Activated naive CD8-positive, alpha-beta T cell treated with anti-CD3 and anti-CD28 coated beads for 36 hours (primary cell): ENCODE data around the gene WDR37. TPM values are rescaled to one million over a fixed set of nuclear protein-coding genes. Genes with fewer than 3 reads are reported as not detected.
A peak's percentile ranks its signal among the peaks of the same experiment; 100 is the strongest.
"Not testable (repeated sequence)": the region's sequence is repeated elsewhere in the genome, so short reads cannot be mapped to it uniquely, and the experiment has no call there.

Source experiments
- DNase-seq: peaks from one replicate; pipeline ENCODE4 v3.0.0; 2021
- H3K27ac Mint-ChIP-seq: one replicate; pipeline ENCODE4 v1.8.0; 2022; ENCODE audit warnings: mild to moderate bottlenecking, moderate library complexity, mixed read lengths
- H3K27me3 Mint-ChIP-seq: one replicate; pipeline ENCODE4 v1.8.0; 2022; ENCODE audit warnings: mild to moderate bottlenecking, mixed read lengths
- H3K36me3 Mint-ChIP-seq: one replicate; pipeline ENCODE4 v1.8.0; 2021; ENCODE audit warnings: mild to moderate bottlenecking, mixed read lengths
- H3K4me1 Mint-ChIP-seq: one replicate; pipeline ENCODE4 v1.8.0; 2021; ENCODE audit warnings: mixed read lengths
- H3K4me3 Mint-ChIP-seq: one replicate; pipeline ENCODE4 v1.8.0; 2022; ENCODE audit warnings: mild to moderate bottlenecking, moderate library complexity, mixed read lengths
- H3K9me3 Mint-ChIP-seq: one replicate; pipeline ENCODE4 v1.8.0; 2022; ENCODE audit warnings: mixed read lengths
- total RNA-seq, 2 experiments: library from RNA; stranded (reverse); gene quantifications; one replicate each; pipeline ENCODE4 v1.2.3, GENCODE V29; 2021

The WDR37 gene, protein sequence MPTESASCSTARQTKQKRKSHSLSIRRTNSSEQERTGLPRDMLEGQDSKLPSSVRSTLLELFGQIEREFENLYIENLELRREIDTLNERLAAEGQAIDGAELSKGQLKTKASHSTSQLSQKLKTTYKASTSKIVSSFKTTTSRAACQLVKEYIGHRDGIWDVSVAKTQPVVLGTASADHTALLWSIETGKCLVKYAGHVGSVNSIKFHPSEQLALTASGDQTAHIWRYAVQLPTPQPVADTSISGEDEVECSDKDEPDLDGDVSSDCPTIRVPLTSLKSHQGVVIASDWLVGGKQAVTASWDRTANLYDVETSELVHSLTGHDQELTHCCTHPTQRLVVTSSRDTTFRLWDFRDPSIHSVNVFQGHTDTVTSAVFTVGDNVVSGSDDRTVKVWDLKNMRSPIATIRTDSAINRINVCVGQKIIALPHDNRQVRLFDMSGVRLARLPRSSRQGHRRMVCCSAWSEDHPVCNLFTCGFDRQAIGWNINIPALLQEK
- total RNA-seq, result 10 to 100 TPM; 14.0 to 14.2 TPM

DNA sequence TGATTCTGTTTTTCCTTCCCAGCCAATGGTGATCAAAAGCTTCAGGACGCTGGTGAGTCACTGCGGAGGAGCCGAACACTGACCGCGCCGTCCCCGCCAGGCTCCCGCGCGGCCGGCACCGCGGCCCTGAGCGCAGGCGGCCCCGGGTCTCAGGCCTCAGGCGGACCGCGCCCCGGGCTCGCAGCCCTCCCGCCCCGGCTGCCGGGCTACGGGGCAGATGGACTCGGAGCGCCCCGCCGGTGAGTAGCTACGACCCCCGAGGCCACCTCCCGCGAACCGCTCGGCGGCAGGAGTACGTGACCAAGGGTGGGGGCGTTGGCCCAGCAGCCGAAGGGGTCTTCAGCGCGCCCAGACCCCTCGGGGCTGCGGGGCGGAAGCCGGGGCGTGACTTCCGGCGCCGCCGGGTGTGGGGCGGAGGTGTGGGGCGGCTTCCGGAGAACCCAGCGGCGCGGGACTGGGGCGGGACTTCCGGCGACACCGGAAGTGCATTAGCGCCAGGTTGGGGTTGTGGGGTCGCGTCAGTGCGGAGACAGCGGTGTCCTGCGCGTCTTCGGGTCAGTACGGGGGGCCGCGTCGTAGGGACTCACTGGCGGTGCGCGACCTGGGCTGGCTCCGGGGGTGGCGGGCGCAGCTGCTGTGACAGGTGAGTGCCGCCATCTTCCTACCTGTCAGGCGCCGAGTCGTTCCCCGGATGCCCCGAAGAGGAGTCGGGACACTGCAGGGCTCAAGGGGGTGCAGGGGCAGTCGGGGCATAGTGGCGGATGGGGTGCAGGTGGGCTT, at the start of gene WDR37:
WDR37 (plus strand) TSS at position 60 of the 780 bp plus-strand sequence. CDS start 15,771 bp downstream, outside the sequence.
- no peaks in the 10 kb centered on the region for H3K9me3 Mint-ChIP-seq
- peak within 1 kb of the TSS; percentile 90 for H3K27ac Mint-ChIP-seq
- peaks cover 73% of the 10 kb centered on the region for H3K4me1 Mint-ChIP-seq
- DNase-seq, result peak; percentile 92
- H3K36me3 Mint-ChIP-seq, result peaks cover 42% of the 10 kb centered on the region
- peak within 1 kb of the TSS; percentile 98 for H3K4me3 Mint-ChIP-seq
- H3K27me3 Mint-ChIP-seq, result no peaks in the 10 kb centered on the region

DNA sequence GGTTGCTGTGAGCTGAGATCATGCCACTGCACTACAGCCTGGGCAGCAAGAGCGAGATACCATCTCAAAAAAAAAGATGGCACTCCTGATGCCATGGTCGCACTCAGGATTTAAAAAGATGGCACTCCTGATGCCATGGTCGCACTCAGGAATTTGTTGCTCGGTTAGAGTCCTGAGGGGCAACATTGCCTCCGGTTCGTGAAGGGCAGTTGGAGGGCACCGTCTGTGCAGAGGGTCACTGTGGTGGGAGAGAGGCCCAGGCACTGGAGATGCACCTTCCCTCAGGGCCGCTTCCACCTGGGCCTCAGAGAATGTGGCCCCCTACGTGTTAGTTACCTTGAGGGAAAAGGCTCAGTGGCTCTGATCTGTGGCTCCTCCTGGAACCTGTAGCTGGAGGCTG, 49.6 kb upstream of the WDR37 start:
- H3K4me3 Mint-ChIP-seq, result no peak overlapping the region
- H3K36me3 Mint-ChIP-seq, result peaks cover 51% of the 10 kb centered on the region
- H3K27ac Mint-ChIP-seq, result no peak overlapping the region
- peaks cover 3% of the 10 kb centered on the region for H3K4me1 Mint-ChIP-seq
- H3K9me3 Mint-ChIP-seq, result peaks cover 4% of the 10 kb centered on the region
- H3K27me3 Mint-ChIP-seq, result no peaks in the 10 kb centered on the region
- no peak for DNase-seq

DNA sequence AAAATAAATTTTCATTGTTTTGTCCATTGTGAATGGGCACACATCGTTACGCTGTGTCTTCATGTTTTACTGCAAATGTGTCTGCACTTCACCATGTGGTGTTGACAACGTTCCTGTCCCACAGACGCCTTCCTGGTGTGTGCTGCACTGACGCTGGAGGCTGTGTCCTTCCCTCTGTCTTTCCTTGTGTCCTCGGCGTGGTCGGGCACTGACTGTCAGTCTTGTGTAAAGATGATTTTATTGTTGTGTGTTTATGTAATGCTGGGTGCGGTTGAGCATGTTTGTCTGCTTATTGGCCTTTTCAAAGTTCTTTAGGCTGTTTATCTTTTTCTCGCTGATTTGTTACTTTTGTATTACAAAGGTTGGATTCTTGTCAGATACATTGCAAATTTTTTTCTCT, 48.6 kb upstream of the WDR37 start:
- DNase-seq, result no peak
- Mint-ChIP-seq H3K36me3 (peaks cover 48% of the 10 kb centered on the region), H3K27ac (no peak overlapping the region), H3K9me3 (no peaks in the 10 kb centered on the region), H3K27me3 (no peaks in the 10 kb centered on the region), H3K4me1 (no peaks in the 10 kb centered on the region), H3K4me3 (no peak overlapping the region)

DNA sequence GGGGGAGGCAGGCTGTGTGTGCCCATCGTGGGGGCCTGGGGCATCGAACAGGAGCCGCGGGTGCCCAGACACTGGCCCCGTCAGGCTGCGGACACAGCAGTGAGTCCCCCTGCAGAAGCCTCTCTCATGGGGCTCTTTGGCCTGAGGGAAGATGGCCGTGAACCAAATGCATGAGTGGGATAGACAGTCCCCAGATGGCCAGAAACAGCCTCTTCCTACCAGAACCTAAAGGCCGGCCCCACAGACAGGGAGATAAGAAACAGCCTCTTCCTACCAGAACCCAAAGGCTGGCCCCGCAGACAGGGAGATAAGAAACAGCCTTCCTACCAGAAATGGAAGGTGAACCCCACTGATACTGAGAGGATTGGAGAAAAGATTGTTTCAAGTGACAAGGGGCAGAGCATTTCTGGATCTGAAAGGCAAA, 47.1 kb upstream of the WDR37 start:
- no peaks in the 10 kb centered on the region for H3K9me3 Mint-ChIP-seq
- H3K27me3 Mint-ChIP-seq, result no peaks in the 10 kb centered on the region
- DNase-seq, result no peak
- H3K27ac Mint-ChIP-seq, result no peak overlapping the region
- H3K4me1 Mint-ChIP-seq, result no peaks in the 10 kb centered on the region
- peaks cover 35% of the 10 kb centered on the region for H3K36me3 Mint-ChIP-seq
- H3K4me3 Mint-ChIP-seq, result no peak overlapping the region

DNA sequence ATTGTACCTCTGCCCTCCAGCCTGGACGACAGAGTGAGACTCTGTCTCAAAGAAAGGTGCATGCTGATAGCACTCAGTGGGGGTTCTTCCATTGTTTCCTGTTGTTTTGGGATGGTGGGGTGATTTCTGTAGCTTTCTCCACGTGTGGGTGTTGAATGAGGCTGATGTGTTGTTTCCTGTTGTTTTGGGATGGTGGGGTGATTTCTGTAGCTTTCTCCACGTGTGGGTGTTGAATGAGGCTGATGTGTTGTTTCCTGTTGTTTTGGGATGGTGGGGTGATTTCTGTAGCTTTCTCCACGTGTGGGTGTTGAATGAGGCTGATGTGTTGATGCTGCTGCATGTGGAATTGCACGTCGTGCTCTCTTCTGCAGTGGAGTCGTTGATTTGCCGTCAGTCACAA, 46.2 kb upstream of the WDR37 start:
- peaks cover 36% of the 10 kb centered on the region for H3K36me3 Mint-ChIP-seq
- DNase-seq, H3K4me1 Mint-ChIP-seq, H3K27me3 Mint-ChIP-seq, H3K9me3 Mint-ChIP-seq, H3K4me3 Mint-ChIP-seq, H3K27ac Mint-ChIP-seq: not testable (repeated sequence)

DNA sequence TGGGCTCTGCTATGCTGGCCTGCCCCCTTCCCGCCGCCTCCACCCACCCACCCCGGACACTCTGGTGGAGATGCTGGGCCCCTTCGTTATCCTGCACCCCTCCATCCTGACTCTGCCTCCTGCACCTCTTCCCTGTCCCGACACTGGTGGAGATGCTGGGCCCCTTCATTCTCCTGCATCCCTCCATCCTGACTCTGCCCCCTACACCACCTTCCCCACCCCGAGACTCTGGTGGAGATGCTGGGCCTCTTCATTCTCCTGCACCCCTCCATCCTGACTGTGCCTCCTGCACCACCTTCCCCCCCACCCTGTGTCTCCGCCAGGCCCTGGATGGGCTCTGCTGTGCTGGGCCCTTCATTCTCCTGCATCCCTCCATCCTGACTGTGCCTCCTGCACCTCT, 45.5 kb upstream of the WDR37 start:
- no peak for DNase-seq
- Mint-ChIP-seq H3K4me1 (no peaks in the 10 kb centered on the region), H3K4me3 (no peak overlapping the region), H3K27ac (no peak overlapping the region), H3K9me3 (no peaks in the 10 kb centered on the region), H3K27me3 (no peaks in the 10 kb centered on the region), H3K36me3 (peaks cover 33% of the 10 kb centered on the region)

DNA sequence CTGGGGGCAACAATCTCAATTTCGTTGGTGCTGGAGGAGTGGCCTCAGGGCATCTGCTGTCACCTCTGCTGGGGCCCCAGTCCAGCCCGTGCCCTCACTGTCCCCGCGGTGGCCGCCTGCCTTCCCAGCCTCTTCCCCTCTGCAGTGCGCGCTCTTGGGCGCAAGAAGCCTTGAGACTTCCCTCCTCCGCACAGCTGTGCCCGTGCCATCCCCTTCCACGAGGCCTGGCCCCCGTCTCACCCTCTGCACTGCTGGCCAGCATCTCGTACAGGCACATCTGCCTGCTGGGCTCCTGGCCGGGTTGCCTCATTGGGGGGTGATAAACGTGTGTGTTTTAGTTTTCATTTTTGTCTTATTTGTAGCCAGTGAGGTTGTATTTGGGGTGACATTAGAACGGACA, 44.5 kb upstream of the WDR37 start:
- H3K27me3 Mint-ChIP-seq, result no peaks in the 10 kb centered on the region
- no peaks in the 10 kb centered on the region for H3K9me3 Mint-ChIP-seq
- H3K27ac Mint-ChIP-seq, result peak overlapping the region; percentile 82
- DNase-seq, result no peak
- no peak overlapping the region for H3K4me3 Mint-ChIP-seq
- H3K4me1 Mint-ChIP-seq, result no peaks in the 10 kb centered on the region
- peaks cover 31% of the 10 kb centered on the region for H3K36me3 Mint-ChIP-seq

DNA sequence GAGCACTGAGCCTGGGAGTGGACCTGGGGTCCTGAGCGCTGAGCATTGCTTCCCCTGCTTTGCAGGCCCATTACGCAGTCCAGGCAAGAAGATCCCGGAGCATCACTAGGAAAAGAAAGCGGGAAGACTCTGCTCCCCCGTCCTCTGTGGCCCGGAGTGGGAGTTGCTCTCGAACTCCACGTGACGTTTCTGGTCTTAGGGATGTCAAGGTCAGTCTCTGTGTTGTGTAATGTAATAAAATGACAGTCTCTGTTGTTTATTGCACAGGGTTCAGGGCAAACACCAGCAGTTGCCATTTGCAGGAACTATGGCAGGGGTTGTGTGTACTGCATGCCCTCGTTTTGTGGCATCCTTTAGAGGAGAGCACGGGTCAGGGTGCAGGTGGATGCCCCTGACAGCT, 40.5 kb upstream of the WDR37 start:
- Mint-ChIP-seq H3K36me3 (peaks cover 38% of the 10 kb centered on the region), H3K4me3 (no peak overlapping the region), H3K9me3 (no peaks in the 10 kb centered on the region), H3K4me1 (no peaks in the 10 kb centered on the region), H3K27me3 (no peaks in the 10 kb centered on the region), H3K27ac (no peak overlapping the region)
- no peak for DNase-seq

DNA sequence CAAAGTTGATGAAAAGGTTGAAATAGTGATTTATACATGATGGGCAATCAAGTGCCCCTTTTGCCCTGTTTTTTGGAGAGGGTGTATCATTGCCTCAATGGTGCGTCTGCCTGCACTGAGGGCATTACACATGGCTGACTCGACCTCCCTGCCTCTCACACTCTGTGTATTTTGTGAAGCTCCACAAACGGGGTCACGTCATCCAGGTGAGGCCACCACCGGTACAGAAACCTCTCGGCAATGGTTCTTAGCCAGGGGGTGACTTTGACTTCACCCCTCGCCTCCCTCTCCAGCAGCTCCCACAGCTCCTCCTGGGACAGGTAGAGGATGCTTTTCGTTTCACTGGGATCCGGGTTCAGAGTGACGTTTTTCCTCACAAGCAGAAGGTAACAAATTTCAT, 36.8 kb upstream of the WDR37 start:
- Mint-ChIP-seq H3K27me3 (no peaks in the 10 kb centered on the region), H3K4me3 (no peak overlapping the region), H3K4me1 (no peaks in the 10 kb centered on the region), H3K9me3 (no peaks in the 10 kb centered on the region), H3K27ac (no peak overlapping the region), H3K36me3 (peaks cover 29% of the 10 kb centered on the region)
- DNase-seq, result no peak

DNA sequence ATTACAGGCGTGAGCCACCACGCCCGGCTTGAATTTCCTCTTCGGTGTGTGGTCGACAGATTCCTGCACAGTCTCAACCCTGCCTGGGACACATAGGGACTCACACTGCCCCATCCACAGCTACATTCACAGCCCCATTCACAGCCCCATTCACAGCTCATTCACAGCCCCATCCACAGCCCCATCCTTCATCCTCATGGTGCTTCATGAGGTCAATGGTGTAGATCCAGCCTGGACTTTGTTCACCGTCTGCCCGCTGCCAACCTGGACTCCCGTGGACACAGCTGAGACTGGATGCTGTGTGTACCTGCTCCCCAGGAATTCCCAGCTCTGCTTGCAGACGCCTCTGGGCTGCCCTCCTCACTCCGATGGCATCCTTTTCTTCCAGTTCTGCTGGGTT, 35.7 kb upstream of the WDR37 start:
- no peak overlapping the region for H3K27ac Mint-ChIP-seq
- no peak overlapping the region for H3K4me3 Mint-ChIP-seq
- no peak for DNase-seq
- H3K36me3 Mint-ChIP-seq, result peaks cover 33% of the 10 kb centered on the region
- H3K27me3 Mint-ChIP-seq, result no peaks in the 10 kb centered on the region
- H3K4me1 Mint-ChIP-seq, result no peaks in the 10 kb centered on the region
- H3K9me3 Mint-ChIP-seq, result no peaks in the 10 kb centered on the region

DNA sequence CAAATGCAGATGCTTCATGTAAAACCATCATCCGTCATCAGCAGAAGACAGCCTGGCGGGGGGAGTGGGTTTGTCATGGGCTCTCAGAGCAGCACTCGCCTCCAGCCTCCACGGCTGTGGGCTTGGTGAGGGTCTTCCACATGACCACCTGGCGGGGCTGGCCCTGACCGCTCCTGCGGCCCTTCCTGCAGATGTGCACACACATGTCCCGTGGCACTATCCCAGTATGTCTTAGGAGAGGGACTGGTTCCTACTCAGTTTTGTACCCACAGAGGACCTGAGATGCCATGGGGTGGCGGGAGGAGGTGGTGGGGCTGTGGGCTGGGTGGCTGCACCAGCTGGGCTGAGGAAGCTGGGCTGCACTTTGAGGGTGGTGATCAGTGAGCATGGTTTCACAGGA, 35.2 kb upstream of the WDR37 start:
- peaks cover 30% of the 10 kb centered on the region for H3K36me3 Mint-ChIP-seq
- no peak overlapping the region for H3K27ac Mint-ChIP-seq
- H3K9me3 Mint-ChIP-seq, result no peaks in the 10 kb centered on the region
- DNase-seq, result no peak
- no peaks in the 10 kb centered on the region for H3K27me3 Mint-ChIP-seq
- no peaks in the 10 kb centered on the region for H3K4me1 Mint-ChIP-seq
- no peak overlapping the region for H3K4me3 Mint-ChIP-seq

DNA sequence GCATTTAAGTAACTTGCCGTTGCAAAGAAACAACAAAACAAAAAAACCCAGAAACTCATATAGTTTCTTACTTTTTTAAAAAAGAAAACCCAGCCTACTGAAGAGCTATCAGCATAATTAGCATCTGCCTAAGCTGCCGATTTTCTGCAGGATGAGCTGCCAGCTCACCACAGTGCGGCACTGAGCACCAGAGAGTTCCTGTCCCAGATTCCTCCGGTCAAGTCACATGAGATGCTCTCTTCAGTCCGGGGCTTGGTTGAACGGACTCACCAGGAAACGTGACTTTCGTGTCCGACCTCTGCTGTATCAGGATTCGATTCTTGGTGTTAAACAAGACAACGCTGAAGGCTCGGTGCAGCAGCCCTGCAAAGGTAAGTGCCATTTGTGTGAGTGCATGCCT, 33.8 kb upstream of the WDR37 start:
- DNase-seq, result no peak
- H3K27ac Mint-ChIP-seq, result no peak overlapping the region
- H3K4me1 Mint-ChIP-seq, result no peaks in the 10 kb centered on the region
- no peak overlapping the region for H3K4me3 Mint-ChIP-seq
- no peaks in the 10 kb centered on the region for H3K9me3 Mint-ChIP-seq
- H3K27me3 Mint-ChIP-seq, result no peaks in the 10 kb centered on the region
- peaks cover 24% of the 10 kb centered on the region for H3K36me3 Mint-ChIP-seq

DNA sequence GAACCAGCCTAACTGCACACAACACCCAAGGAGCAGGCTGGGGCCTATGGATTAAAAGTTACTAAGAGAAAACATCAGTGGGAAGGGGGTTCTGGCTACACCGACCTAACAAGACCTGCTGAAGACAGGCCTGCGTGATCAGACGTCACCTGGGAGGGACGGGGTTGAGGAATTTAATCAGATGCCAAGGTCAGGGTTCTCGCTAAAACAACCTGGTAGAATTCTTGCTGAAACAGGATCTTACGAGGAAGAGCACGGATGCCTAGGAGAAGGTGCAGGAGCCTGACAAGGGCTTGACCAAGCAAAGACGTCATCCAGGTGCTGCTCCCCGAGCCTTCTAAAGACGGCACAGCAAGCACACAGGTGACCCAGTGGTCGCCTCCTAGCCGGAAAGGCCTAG, 32.1 kb upstream of the WDR37 start:
- Mint-ChIP-seq H3K27ac (no peak overlapping the region), H3K9me3 (no peaks in the 10 kb centered on the region), H3K36me3 (peaks cover 14% of the 10 kb centered on the region), H3K4me3 (no peak overlapping the region), H3K4me1 (no peaks in the 10 kb centered on the region), H3K27me3 (no peaks in the 10 kb centered on the region)
- no peak for DNase-seq

DNA sequence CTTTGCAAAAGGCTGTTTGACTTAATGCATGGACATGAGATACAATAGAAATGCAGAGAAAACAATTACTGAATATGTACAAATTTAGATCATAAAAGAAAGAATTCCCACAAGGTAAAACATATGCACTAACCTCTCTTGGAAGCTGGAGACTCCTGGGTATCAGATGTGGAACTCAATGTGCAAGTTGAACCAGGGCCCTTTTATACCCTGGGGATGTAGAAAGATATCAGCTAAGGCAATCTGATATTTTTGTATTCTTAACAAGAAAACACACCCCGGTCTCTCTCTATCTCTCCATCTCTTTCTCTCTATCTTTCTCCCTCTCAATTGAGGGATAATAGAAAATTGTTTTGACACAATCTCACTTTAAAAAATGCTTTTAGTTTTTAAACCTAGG, 30.5 kb upstream of the WDR37 start, which contains the start of gene IDI2:
IDI2 (minus strand) TSS at position 177 of the 400 bp plus-strand sequence. CDS start 1,136 bp downstream, outside the sequence.
- Mint-ChIP-seq H3K4me1 (no peaks in the 10 kb centered on the region), H3K27me3 (no peaks in the 10 kb centered on the region), H3K27ac (no peak within 1 kb of the TSS), H3K4me3 (no peak within 1 kb of the TSS), H3K9me3 (no peaks in the 10 kb centered on the region), H3K36me3 (peaks cover 10% of the 10 kb centered on the region)
- DNase-seq, result no peak

DNA sequence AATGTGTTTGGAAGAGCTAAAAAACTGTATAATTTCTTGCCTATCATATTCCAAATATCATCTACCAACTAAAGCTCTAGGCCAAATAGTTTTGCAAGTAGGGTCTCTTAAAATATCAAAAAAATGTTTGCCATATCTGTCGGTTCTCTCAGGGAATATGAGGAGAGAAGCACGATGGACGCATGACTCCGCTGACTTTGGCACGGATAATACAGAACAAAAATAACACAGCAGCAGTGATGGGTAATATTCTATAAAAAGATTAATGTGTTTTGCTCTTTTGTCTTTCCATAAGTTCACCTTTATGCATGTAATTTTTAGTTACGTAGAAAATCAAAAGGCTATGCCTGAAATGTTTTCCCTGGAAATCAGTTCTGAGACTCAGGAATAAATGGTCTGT, 29.6 kb upstream of the WDR37 start:
- Mint-ChIP-seq H3K4me3 (no peak overlapping the region), H3K9me3 (no peaks in the 10 kb centered on the region), H3K27ac (no peak overlapping the region), H3K36me3 (peaks cover 6% of the 10 kb centered on the region), H3K27me3 (no peaks in the 10 kb centered on the region), H3K4me1 (no peaks in the 10 kb centered on the region)
- DNase-seq, result no peak
